K562 (cell line): ENCODE data around the gene LBR. TPM values are rescaled to one million over a fixed set of nuclear protein-coding genes. Genes with fewer than 3 reads are reported as not detected.

ENCODE experiments used
- ARID1B ChIP-seq: fragments of 450-650 bp; IDR thresholded peaks from 2 replicates; pipeline ENCODE4 v1.6.1; 2016; ENCODE audit warnings: antibody characterized with exemption, mild to moderate bottlenecking, inconsistent platforms
- CBFB ChIP-seq: sonication (generic); formaldehyde crosslinking; IDR thresholded peaks from 2 replicates; pipeline ENCODE4 v1.4.0; 2020; ENCODE audit warnings: mild to moderate bottlenecking, missing genetic modification reagents
- CREB1 ChIP-seq, 2 experiments: sonication (generic) in 1 of 2; formaldehyde crosslinking in 1 of 2; IDR thresholded peaks; 2 replicates each; pipeline versions ENCODE4 v1.6.1 to v1.8.0; 2012 to 2022; ENCODE audit warnings: inconsistent platforms in 1 of 2, mild to moderate bottlenecking in 1 of 2, missing genetic modification reagents in 1 of 2, moderate library complexity in 1 of 2
- E2F3 ChIP-seq: fragments of 250-450 bp; sonication (Bioruptor Pico); IDR thresholded peaks from 2 replicates; pipeline ENCODE4 v1.4.0; 2020; ENCODE audit warnings: mild to moderate bottlenecking
- MEF2A ChIP-seq: IDR thresholded peaks from 2 replicates; pipeline ENCODE4 v1.6.1; 2011; ENCODE audit warnings: low read depth, mild to moderate bottlenecking, low read length, moderate library complexity; ENCODE audit not compliant: control insufficient read depth
- PRMT5 ChIP-seq: sonication (generic); formaldehyde crosslinking; IDR thresholded peaks from 2 replicates; pipeline ENCODE4 v1.5.0; 2020; ENCODE audit warnings: missing genetic modification reagents
- RAD21 ChIP-seq, 2 experiments: fragments of 250-450 bp in 1 of 2; fragments of 450-650 bp in 1 of 2; sonication (Bioruptor Pico) in 1 of 2; formaldehyde crosslinking in 1 of 2; IDR thresholded peaks in 1 of 2; conservative IDR thresholded peaks in 1 of 2; 2 replicates each; pipeline versions ENCODE4 v1.4.0 to v1.8.0; 2020 to 2022; ENCODE audit warnings: mild to moderate bottlenecking in 2 of 2, moderate library complexity in 1 of 2
- RBM15 ChIP-seq: fragments of 200-400 bp; formaldehyde crosslinking; IDR thresholded peaks from 2 replicates; pipeline ENCODE4 v1.6.1; 2018; ENCODE audit warnings: mild to moderate bottlenecking, low read length, moderate library complexity; ENCODE audit not compliant: insufficient read depth
- SRF ChIP-seq, 2 experiments: fragments of 250-450, 450-650 bp in 1 of 2; sonication (Bioruptor Pico) in 1 of 2; sonication (generic) in 1 of 2; formaldehyde crosslinking; IDR thresholded peaks; 2 replicates each; pipeline versions ENCODE4 v1.5.0 to v1.5.1; 2020 to 2022; ENCODE audit warnings: mild to moderate bottlenecking in 1 of 2, missing genetic modification reagents in 1 of 2
- TEAD1 ChIP-seq, 2 experiments: fragments of 450-650 bp in 1 of 2; sonication (generic) in 1 of 2; formaldehyde crosslinking; IDR thresholded peaks; 2 replicates each; pipeline versions ENCODE4 v1.4.0 to v1.8.0; 2020 to 2022; ENCODE audit warnings: mild to moderate bottlenecking in 2 of 2, missing genetic modification reagents in 1 of 2
- ZNF324 ChIP-seq: fragments of 250-450 bp; sonication (Bioruptor Pico); IDR thresholded peaks from 2 replicates; pipeline ENCODE4 v1.4.0; 2020; ENCODE audit warnings: mild to moderate bottlenecking
- polyA plus RNA-seq, 8 experiments: library from polyadenylated mRNA; depleted of rRNA in 4 of 8; stranded (reverse) in 5 of 8; unstranded in 3 of 8; fragments of >200 nt; fragmentation: Nextera tagmentation in 2 of 8; fragmentation: Illumina TruSeq in 1 of 8; extraction: Ambion mirVana in 2 of 8; extraction: Trizol in 1 of 8; gene quantifications; 2 replicates each; pipeline versions ENCODE4 v1.2.1 to v1.2.3, GENCODE V29; 2011 to 2014; ENCODE audit warnings: inconsistent platforms in 1 of 8, missing spikeins in 1 of 8
- total RNA-seq, 7 experiments: library from RNA; depleted of rRNA in 6 of 7; stranded (reverse); fragments of >200 nt in 6 of 7; fragmentation: Illumina TruSeq in 2 of 7; extraction: Trizol in 2 of 7; gene quantifications; 2 replicates each; pipeline versions ENCODE4 v1.2.1 to v1.2.3, GENCODE V29; 2011 to 2021; ENCODE audit warnings: low replicate concordance in 1 of 7
- TF ChIP-seq, protein P1 (sequence below): fragments of 250-450 bp; sonication (Bioruptor Pico); IDR thresholded peaks from 2 replicates; pipeline ENCODE4 v1.8.0; 2021; ENCODE audit warnings: moderate library complexity, mild to moderate bottlenecking, inconsistent platforms
- TF ChIP-seq, protein P2 (sequence below): sonication (generic); formaldehyde crosslinking; IDR thresholded peaks from 2 replicates; pipeline ENCODE4 v1.9.0; 2022; ENCODE audit warnings: mild to moderate bottlenecking, missing genetic modification reagents
- TF ChIP-seq, protein P3 (sequence below): fragments of 250-450 bp; sonication (Bioruptor Pico); IDR thresholded peaks from 2 replicates; pipeline ENCODE4 v1.5.0; 2021; ENCODE audit warnings: mild to moderate bottlenecking, borderline replicate concordance
- TF ChIP-seq, protein P4 (sequence below): sonication (generic); formaldehyde crosslinking; IDR thresholded peaks from 2 replicates; pipeline ENCODE4 v1.8.1; 2023; ENCODE audit warnings: mild to moderate bottlenecking, missing genetic modification reagents

LBR gene
- total and polyA plus RNA-seq, 9 of the 15 experiments (the other 6 are each of a cell fraction or from before 2014, with no cell fraction given) = 102 to 229 (median 197) TPM

DNA sequence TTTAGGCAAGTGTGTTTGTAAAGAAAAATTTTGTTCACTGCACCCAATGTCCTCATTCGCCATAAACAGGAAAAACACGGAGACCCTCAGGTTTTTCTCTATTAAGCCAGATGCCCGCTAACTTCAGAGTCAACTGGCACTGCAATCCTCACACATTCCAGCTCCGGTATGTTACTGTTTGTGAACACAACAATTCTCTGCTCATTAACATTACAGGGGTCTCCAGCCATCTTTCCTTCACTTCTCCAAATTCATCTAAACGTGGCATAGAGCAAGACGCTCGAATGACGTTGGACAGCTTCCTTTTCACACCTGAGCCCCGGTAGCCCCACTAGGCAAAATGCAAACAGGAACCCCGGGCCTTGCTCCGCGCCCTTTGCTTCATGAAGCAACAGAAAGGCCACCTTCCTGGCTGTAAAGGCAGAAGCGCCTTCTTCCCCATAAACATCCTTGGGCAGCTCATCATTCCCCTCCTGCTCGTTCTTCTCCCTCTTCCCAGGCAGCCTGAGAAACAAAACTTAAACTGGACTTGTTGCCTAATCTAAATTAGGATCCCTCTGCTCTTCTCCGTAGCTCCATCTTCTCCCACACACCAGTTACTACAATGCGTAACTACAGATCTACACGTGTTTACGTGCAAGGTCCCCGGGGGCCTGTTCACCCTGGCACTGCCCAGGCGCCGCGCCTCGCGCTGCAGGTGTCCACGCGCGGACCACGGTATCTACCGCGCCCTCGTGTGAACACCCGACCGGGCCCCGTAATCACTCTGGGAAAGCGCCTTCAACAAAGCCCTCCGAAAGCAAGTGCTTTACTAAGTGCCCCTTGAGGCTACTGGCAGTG lies 1.2 kb downstream of the LBR start (continued):
- TF ChIP-seq, protein P1, sequence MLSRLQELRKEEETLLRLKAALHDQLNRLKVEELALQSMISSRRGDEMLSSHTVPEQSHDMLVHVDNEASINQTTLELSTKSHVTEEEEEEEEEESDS (CRISPR knock-in tag) = no peak
- no peak for TF ChIP-seq ZNF324
- TF ChIP-seq TEAD1 (CRISPR knock-in tag; IDR thresholded peaks at IDR 0.05) = no peak
- no peak for TF ChIP-seq RBM15
- TF ChIP-seq ARID1B = no peak; the same call in 1 of the 2 replicates
- no peak for TF ChIP-seq SRF (CRISPR knock-in tag; IDR thresholded peaks at IDR 0.05)
- no peak for TF ChIP-seq RAD21 (CRISPR knock-in tag; conservative IDR thresholded peaks at IDR 0.05 in 1 of 2, IDR thresholded peaks at IDR 0.05 in 1 of 2)
- no peak for TF ChIP-seq CREB1 (IDR thresholded peaks at IDR 0.05)
- no peak for TF ChIP-seq CREB1 (CRISPR knock-in tag; IDR thresholded peaks at IDR 0.05)
- TF ChIP-seq CBFB (CRISPR knock-in tag) = 0 out of 2 replicates have a peak, but pooled peaks have one; percentile 32
- TF ChIP-seq, protein P2, sequence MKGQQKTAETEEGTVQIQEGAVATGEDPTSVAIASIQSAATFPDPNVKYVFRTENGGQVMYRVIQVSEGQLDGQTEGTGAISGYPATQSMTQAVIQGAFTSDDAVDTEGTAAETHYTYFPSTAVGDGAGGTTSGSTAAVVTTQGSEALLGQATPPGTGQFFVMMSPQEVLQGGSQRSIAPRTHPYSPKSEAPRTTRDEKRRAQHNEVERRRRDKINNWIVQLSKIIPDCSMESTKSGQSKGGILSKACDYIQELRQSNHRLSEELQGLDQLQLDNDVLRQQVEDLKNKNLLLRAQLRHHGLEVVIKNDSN (CRISPR knock-in tag) = 0 out of 2 replicates have a peak, but pooled peaks have one; percentile 2
- TF ChIP-seq, protein P3, sequence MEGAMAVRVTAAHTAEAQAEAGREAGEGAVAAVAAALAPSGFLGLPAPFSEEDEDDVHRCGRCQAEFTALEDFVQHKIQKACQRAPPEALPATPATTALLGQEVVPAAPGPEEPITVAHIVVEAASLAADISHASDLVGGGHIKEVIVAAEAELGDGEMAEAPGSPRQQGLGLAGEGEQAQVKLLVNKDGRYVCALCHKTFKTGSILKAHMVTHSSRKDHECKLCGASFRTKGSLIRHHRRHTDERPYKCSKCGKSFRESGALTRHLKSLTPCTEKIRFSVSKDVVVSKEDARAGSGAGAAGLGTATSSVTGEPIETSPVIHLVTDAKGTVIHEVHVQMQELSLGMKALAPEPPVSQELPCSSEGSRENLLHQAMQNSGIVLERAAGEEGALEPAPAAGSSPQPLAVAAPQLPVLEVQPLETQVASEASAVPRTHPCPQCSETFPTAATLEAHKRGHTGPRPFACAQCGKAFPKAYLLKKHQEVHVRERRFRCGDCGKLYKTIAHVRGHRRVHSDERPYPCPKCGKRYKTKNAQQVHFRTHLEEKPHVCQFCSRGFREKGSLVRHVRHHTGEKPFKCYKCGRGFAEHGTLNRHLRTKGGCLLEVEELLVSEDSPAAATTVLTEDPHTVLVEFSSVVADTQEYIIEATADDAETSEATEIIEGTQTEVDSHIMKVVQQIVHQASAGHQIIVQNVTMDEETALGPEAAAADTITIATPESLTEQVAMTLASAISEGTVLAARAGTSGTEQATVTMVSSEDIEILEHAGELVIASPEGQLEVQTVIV (CRISPR knock-in tag) = no peak
- TF ChIP-seq PRMT5 = no peak
- TF ChIP-seq, protein P4, sequence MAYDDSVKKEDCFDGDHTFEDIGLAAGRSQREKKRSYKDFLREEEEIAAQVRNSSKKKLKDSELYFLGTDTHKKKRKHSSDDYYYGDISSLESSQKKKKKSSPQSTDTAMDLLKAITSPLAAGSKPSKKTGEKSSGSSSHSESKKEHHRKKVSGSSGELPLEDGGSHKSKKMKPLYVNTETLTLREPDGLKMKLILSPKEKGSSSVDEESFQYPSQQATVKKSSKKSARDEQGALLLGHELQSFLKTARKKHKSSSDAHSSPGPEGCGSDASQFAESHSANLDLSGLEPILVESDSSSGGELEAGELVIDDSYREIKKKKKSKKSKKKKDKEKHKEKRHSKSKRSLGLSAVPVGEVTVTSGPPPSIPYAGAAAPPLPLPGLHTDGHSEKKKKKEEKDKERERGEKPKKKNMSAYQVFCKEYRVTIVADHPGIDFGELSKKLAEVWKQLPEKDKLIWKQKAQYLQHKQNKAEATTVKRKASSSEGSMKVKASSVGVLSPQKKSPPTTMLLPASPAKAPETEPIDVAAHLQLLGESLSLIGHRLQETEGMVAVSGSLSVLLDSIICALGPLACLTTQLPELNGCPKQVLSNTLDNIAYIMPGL (CRISPR knock-in tag) = 0 out of 2 replicates have a peak, but pooled peaks have one; percentile 4
- TF ChIP-seq MEF2A = no peak
- no peak for TF ChIP-seq E2F3 (CRISPR knock-in tag)
